HepG2 (cell line): ENCODE results near the gene MPP3.

Experiments
- CREB1 ChIP-seq, 2 experiments: fragments of 450-650 bp in 1 of 2; IDR thresholded peaks; 2 replicates each; pipeline ENCODE4 v1.6.1; 2016 to 2017; ENCODE audit warnings: control low read depth in 1 of 2, mild to moderate bottlenecking in 1 of 2, missing compliant biosample characterization in 1 of 2, missing genetic modification characterization in 1 of 2
- ELF1 ChIP-seq: sonication (generic); formaldehyde crosslinking; IDR thresholded peaks from 2 replicates; pipeline ENCODE4 v1.4.0; 2020; ENCODE audit warnings: missing genetic modification reagents
- EZH2 ChIP-seq: conservative IDR thresholded peaks from 2 replicates; pipeline ENCODE4 v1.6.1; 2012; ENCODE audit warnings: mild to moderate bottlenecking, low read depth, low read length, moderate library complexity
- MLXIP ChIP-seq: sonication (generic); formaldehyde crosslinking; IDR thresholded peaks from 2 replicates; pipeline ENCODE4 v1.9.0; 2021; ENCODE audit warnings: missing genetic modification reagents, borderline replicate concordance
- POLR2AphosphoS5 ChIP-seq: IDR thresholded peaks from 2 replicates; pipeline ENCODE4 v1.6.1; 2012; ENCODE audit warnings: low read depth, low read length
- RCOR2 ChIP-seq: IDR thresholded peaks from 2 replicates; pipeline ENCODE4 v1.6.1; 2016; ENCODE audit warnings: missing biosample characterization, missing genetic modification reagents
- STAG1 ChIP-seq: sonication (generic); formaldehyde crosslinking; IDR thresholded peaks from 2 replicates; pipeline ENCODE4 v1.4.0; 2020; ENCODE audit warnings: missing genetic modification reagents
- TAF1 ChIP-seq: sonication (generic); formaldehyde crosslinking; IDR thresholded peaks from 2 replicates; pipeline ENCODE4 v1.4.0; 2020; ENCODE audit warnings: missing genetic modification reagents
- USF2 ChIP-seq, 2 experiments: sonication (generic) in 1 of 2; formaldehyde crosslinking in 1 of 2; IDR thresholded peaks; 2 replicates each; pipeline versions ENCODE4 v1.5.1 to v1.6.1; 2011 to 2020; ENCODE audit warnings: borderline replicate concordance in 1 of 2, low read depth in 1 of 2, low read length in 1 of 2, mild to moderate bottlenecking in 1 of 2, missing genetic modification reagents in 1 of 2, moderate library complexity in 1 of 2
- ZNF292 ChIP-seq: sonication (generic); formaldehyde crosslinking; IDR thresholded peaks from 2 replicates; pipeline ENCODE4 v1.8.1; 2022; ENCODE audit warnings: mild to moderate bottlenecking, low read depth, missing genetic modification reagents, borderline replicate concordance
- ZNF7 ChIP-seq: IDR thresholded peaks from 2 replicates; pipeline ENCODE4 v1.6.1; 2016; ENCODE audit warnings: missing biosample characterization, missing genetic modification reagents
- ZNF747 ChIP-seq: sonication (generic); formaldehyde crosslinking; IDR thresholded peaks from 2 replicates; pipeline ENCODE4 v1.8.1; 2023; ENCODE audit warnings: missing genetic modification reagents, mild to moderate bottlenecking, borderline replicate concordance
- TF ChIP-seq, protein P1 (sequence below): fragments of 450-650 bp; IDR thresholded peaks from 2 replicates; pipeline ENCODE4 v1.6.1; 2017; ENCODE audit warnings: mild to moderate bottlenecking
- TF ChIP-seq, protein P2 (sequence below): sonication (generic); formaldehyde crosslinking; IDR thresholded peaks from 2 replicates; pipeline ENCODE4 v1.9.0; 2022; ENCODE audit warnings: missing genetic modification reagents, mild to moderate bottlenecking, borderline replicate concordance

- no peak for TF ChIP-seq ZNF747 (CRISPR knock-in tag)
- TF ChIP-seq ZNF7, result no peak
- TF ChIP-seq TAF1 (CRISPR knock-in tag), result no peak
- no peak for TF ChIP-seq STAG1 (CRISPR knock-in tag)
- no peak for TF ChIP-seq ELF1 (CRISPR knock-in tag)
- no peak for TF ChIP-seq ZNF292 (CRISPR knock-in tag)
- TF ChIP-seq, protein P1, sequence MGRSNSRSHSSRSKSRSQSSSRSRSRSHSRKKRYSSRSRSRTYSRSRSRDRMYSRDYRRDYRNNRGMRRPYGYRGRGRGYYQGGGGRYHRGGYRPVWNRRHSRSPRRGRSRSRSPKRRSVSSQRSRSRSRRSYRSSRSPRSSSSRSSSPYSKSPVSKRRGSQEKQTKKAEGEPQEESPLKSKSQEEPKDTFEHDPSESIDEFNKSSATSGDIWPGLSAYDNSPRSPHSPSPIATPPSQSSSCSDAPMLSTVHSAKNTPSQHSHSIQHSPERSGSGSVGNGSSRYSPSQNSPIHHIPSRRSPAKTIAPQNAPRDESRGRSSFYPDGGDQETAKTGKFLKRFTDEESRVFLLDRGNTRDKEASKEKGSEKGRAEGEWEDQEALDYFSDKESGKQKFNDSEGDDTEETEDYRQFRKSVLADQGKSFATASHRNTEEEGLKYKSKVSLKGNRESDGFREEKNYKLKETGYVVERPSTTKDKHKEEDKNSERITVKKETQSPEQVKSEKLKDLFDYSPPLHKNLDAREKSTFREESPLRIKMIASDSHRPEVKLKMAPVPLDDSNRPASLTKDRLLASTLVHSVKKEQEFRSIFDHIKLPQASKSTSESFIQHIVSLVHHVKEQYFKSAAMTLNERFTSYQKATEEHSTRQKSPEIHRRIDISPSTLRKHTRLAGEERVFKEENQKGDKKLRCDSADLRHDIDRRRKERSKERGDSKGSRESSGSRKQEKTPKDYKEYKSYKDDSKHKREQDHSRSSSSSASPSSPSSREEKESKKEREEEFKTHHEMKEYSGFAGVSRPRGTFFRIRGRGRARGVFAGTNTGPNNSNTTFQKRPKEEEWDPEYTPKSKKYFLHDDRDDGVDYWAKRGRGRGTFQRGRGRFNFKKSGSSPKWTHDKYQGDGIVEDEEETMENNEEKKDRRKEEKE, result no peak
- TF ChIP-seq, protein P2, sequence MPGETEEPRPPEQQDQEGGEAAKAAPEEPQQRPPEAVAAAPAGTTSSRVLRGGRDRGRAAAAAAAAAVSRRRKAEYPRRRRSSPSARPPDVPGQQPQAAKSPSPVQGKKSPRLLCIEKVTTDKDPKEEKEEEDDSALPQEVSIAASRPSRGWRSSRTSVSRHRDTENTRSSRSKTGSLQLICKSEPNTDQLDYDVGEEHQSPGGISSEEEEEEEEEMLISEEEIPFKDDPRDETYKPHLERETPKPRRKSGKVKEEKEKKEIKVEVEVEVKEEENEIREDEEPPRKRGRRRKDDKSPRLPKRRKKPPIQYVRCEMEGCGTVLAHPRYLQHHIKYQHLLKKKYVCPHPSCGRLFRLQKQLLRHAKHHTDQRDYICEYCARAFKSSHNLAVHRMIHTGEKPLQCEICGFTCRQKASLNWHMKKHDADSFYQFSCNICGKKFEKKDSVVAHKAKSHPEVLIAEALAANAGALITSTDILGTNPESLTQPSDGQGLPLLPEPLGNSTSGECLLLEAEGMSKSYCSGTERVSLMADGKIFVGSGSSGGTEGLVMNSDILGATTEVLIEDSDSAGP, result no peak
- TF ChIP-seq POLR2AphosphoS5, result no peak
- no peak for TF ChIP-seq CREB1 (IDR thresholded peaks at IDR 0.05)
- no peak for TF ChIP-seq CREB1 (CRISPR knock-in tag; IDR thresholded peaks at IDR 0.05)
- no peak for TF ChIP-seq MLXIP
- TF ChIP-seq USF2 (IDR thresholded peaks at IDR 0.05; ENCODE audit: low read depth, low read length), result no peak
- TF ChIP-seq USF2 (CRISPR knock-in tag; IDR thresholded peaks at IDR 0.05; ENCODE audit: borderline replicate concordance), result no peak
- no peak for TF ChIP-seq RCOR2 (CRISPR knock-in tag)
- no peak for TF ChIP-seq EZH2
These were observed 18.2 kb downstream of the MPP3 start for GRCh38 chr17:43814714-43815113.
